Activated naive CD8-positive, alpha-beta T cell (primary cell): ENCODE data around the gene NINJ1.
A peak's percentile ranks its signal among the peaks of the same experiment; 100 is the strongest.

Source experiments
- H3K27ac Mint-ChIP-seq: one replicate; pipeline ENCODE4 v1.8.0; 2021; ENCODE audit warnings: mixed read lengths
- H3K27me3 Mint-ChIP-seq: one replicate; pipeline ENCODE4 v1.8.0; 2021; ENCODE audit warnings: mixed read lengths
- H3K36me3 Mint-ChIP-seq: one replicate; pipeline ENCODE4 v1.8.0; 2021; ENCODE audit warnings: mixed read lengths
- H3K4me1 Mint-ChIP-seq: one replicate; pipeline ENCODE4 v1.8.0; 2021; ENCODE audit warnings: low read depth, mixed read lengths
- H3K4me3 Mint-ChIP-seq: one replicate; pipeline ENCODE4 v1.8.0; 2021; ENCODE audit warnings: mild to moderate bottlenecking, mixed read lengths
- H3K9me3 Mint-ChIP-seq: one replicate; pipeline ENCODE4 v1.8.0; 2021; ENCODE audit warnings: low read depth, mixed read lengths

Gene NINJ1, protein sequence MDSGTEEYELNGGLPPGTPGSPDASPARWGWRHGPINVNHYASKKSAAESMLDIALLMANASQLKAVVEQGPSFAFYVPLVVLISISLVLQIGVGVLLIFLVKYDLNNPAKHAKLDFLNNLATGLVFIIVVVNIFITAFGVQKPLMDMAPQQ

DNA sequence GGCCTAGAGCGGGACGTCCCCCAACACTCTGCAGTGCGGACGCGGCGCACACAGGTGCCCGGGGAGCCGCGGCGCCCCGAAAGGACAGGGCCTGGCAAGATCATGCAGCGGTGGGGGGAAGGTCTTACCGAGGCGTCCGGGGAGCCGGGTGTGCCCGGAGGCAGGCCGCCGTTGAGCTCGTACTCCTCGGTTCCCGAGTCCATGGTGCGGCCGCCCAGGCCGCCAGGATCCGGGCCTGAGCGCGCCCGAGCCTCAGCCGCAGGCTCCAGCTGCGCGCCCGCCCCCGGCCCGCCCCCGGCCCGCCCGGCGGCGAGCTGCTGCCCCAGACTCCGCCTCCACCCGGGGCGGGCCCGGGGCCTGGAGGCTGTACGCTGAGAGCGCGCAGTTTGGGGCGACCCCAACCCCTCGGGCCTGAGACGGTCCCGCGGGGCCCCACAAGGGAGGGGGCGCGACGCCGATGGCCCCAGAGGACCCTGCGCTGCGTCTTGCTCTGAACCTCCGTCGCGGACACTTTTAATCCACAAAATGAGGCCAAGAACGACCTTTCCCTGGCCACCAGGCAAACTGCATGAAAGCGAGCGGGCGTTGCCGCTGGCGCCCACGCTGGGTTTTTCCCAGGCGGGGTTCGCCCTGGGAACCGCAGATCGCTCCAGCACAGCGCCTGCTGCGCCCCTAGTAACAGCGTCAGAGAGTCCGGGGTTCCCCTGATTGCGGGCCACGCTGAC, at the start of gene NINJ1:
Gene NINJ1 (minus strand): TSS at position 237 of the 725 bp plus-strand sequence. CDS start 34 bp downstream, at position 203.
- Mint-ChIP-seq H3K27me3 (no peaks in the 10 kb centered on the region), H3K9me3 (no peaks in the 10 kb centered on the region), H3K36me3 (no peaks in the 10 kb centered on the region), H3K4me1 (peaks cover 56% of the 10 kb centered on the region), H3K4me3 (peak within 1 kb of the TSS; percentile 92), H3K27ac (peak within 1 kb of the TSS; percentile 92)

GRCh38 chr9:93183131-93183662, 49.1 kb upstream of the NINJ1 start:
- Mint-ChIP-seq H3K27me3 (peaks cover 15% of the 10 kb centered on the region), H3K4me3 (peak overlapping the region; percentile 80)

DNA sequence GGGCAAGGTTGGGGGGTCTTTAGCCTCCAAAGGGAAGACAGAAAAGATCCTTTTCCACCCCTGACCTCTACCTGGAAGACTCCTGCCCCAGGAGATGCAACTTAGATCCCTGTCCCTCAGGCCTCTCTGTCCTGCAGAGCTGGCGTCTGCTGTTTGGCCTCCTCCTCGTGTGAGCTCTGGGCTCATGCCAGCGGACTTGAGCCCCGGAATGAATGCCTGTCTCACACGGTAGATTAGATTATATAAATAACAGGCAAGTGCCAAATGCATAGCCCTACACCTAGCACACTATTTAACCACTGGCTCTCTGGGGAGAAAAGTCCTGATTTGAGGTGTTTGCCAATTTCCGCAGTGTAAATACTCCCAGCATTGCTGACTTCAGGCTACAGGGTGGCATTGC, 48.5 kb upstream of the NINJ1 start:
- Mint-ChIP-seq H3K27me3 (peaks cover 15% of the 10 kb centered on the region), H3K9me3 (no peaks in the 10 kb centered on the region), H3K4me1 (peaks cover 7% of the 10 kb centered on the region), H3K4me3 (no peak overlapping the region), H3K27ac (no peak overlapping the region), H3K36me3 (no peaks in the 10 kb centered on the region)

More at GRCh38 chr9:93183131-93183662, 49.1 kb upstream of the NINJ1 start:
- Mint-ChIP-seq H3K36me3 (no peaks in the 10 kb centered on the region), H3K9me3 (no peaks in the 10 kb centered on the region), H3K27ac (no peak overlapping the region), H3K4me1 (peaks cover 7% of the 10 kb centered on the region)

DNA sequence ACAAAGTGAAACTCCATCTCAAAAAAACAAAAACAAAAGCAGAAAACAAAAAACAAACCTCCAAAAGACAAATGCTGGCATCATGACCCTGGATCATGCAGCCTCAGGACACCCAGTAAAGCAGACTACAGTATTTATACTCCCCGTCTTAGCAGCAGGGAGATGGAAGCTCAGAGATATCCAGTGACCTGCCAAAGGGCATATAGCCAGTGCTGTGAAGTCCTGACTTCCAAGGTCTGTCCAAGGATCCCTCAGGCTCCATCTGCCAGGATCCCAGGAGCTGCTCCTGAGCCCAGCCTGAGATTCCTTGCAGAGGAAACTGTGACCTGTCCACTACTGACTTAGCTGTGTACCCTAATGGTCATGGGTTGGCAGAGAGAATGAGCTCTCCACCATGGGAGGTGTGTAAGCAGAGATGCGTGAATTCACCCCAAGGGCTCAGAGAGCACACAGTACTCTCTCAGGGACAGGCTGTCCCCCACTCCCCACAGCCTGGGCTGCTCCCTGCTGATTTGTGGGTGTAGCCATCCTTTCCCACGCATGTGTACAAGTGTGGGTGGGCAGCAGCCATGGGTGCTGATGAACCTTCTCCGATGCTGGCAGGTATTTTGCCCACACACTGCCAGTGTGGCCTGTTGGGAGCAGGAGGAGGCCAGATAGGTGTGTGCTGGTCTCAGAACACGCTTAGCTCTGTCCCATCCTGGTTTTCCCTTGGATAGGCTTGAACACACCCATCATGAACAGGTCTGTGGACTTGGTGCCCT, 47.8 kb upstream of the NINJ1 start:
- Mint-ChIP-seq H3K9me3 (no peaks in the 10 kb centered on the region), H3K4me1 (peaks cover 7% of the 10 kb centered on the region), H3K4me3 (no peak overlapping the region), H3K36me3 (no peaks in the 10 kb centered on the region), H3K27me3 (peaks cover 15% of the 10 kb centered on the region), H3K27ac (no peak overlapping the region)

DNA sequence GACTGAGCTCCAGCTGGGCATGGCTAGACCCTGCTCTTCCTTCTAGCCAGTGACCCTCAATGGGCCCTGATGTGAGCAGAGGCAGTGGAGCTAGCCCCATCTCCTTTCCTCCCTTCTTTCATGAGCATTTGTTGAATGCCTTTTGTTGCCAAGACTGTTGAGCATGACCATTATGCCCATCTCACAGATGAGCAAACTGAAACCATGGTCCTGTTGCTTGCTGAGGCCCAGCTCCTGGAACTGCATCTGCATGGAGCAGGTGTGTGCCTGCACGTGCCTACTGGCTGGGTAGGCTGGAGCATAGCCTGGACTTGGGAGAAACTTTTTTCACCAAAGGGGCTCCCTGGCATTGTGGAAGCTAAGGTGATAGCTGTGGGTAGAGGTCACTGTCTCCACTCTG, 46.9 kb upstream of the NINJ1 start:
- peaks cover 15% of the 10 kb centered on the region for H3K27me3 Mint-ChIP-seq
- H3K27ac Mint-ChIP-seq: no peak overlapping the region
- H3K36me3 Mint-ChIP-seq: no peaks in the 10 kb centered on the region
- no peaks in the 10 kb centered on the region for H3K9me3 Mint-ChIP-seq
- H3K4me3 Mint-ChIP-seq: no peak overlapping the region
- peaks cover 7% of the 10 kb centered on the region for H3K4me1 Mint-ChIP-seq

DNA sequence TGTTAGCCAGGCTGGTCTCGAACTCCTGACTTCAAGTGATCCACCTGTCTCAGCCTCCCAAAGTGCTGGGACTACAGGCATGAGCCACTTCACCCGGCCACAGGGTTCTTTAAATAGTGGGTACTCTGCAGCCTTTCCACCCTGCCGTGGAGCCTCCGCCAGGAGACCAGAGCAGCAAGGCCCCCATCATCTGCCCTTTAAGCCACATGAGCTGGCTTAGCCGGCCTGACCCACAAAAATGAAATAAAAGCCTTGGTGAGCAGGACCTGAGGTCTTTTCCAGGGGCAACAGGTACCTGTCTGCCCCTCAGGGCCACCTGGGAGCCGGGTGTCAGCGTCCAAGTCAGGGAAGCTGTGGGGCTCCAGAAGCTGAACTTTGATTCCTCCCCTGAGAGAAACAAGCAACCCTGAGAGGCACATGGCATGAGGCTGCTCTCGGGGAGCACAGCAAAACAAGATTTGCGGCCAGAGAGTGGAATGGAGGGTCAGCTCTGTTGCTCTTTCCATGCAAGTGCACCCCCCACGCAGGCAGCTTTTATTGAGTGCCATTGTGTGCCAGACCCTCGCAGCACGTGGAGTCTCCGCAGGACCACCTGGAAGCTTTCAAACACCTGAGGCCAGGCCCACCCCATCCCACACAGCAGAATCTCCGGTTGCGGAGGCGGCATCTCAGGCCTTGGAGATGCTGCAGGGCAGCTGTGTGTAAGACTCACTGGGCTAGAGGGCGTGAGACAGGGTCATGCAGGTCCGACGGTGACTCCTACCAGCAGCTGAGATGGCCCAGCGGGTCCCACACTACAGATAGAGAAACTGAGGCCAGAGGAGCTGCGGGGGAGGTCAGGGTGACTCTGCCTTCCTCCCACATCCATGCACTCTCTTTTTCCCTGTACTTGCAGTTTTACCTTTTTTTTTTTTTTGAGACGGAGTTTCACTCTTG, 45.1 kb upstream of the NINJ1 start:
- no peak overlapping the region for H3K27ac Mint-ChIP-seq
- H3K27me3 Mint-ChIP-seq: peaks cover 15% of the 10 kb centered on the region
- H3K9me3 Mint-ChIP-seq: no peaks in the 10 kb centered on the region
- H3K4me3 Mint-ChIP-seq: no peak overlapping the region
- H3K36me3 Mint-ChIP-seq: no peaks in the 10 kb centered on the region
- H3K4me1 Mint-ChIP-seq: peaks cover 7% of the 10 kb centered on the region

- no peaks in the 10 kb centered on the region for H3K9me3 Mint-ChIP-seq
- peaks cover 9% of the 10 kb centered on the region for H3K27me3 Mint-ChIP-seq
- no peak overlapping the region for H3K27ac Mint-ChIP-seq
- H3K4me3 Mint-ChIP-seq: no peak overlapping the region
- H3K36me3 Mint-ChIP-seq: no peaks in the 10 kb centered on the region
- H3K4me1 Mint-ChIP-seq: no peaks in the 10 kb centered on the region
Observed at GRCh38 chr9:93177676-93178075, 43.6 kb upstream of the NINJ1 start.

DNA sequence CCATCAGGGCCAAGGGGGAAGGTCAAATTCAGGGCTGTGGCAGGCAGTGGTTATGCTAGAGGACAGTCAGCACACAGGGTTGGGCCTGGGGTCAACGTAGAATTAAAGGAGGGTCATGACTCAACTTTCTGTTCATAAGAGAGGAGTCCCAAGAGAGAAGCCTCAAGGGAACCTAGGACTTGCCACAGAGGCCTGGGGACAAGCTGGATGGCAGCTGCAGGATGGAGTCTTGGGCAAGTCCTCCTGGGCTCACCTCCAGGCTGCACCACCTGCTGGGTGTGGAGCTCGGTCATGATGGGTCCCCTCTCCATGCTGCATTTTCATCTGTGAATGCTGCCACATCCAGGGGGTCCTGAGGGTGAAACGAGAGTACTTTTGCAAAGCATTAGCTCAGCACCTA, 40.9 kb upstream of the NINJ1 start:
- Mint-ChIP-seq H3K4me1 (no peaks in the 10 kb centered on the region), H3K4me3 (no peak overlapping the region), H3K27me3 (no peaks in the 10 kb centered on the region), H3K9me3 (no peaks in the 10 kb centered on the region), H3K36me3 (no peaks in the 10 kb centered on the region), H3K27ac (no peak overlapping the region)

DNA sequence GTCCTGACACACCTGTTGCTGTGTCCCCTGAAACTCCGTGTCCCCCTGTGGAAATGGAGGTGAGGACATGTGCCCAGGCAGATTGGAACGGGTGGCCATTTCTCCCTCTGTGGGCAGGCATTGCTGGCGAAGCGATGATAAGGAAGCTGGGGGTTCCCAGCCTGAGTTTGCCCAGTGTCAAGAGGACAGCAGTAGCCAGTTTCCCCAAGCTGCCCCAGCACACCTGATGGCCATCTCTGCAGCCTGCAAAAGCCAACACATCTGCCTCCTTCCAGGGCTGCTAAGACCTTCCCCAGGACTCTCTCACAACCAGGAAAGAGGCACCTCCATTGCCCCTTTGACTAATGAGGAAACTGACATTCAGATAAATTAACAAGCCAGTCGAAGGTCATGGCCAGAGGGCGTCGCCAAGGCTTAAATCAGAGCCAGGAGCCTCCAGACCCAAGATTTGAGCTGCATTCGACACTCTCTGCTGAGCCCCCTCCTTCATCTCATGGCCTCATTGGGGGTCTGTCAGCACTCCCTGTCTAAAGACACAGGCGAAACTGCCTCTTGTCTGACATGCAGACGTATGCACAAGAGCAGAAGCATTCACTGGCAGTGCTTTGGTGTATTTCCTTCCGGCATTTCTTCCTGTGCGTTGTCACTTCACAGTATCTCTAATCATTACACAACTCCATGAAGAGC, 39.5 kb upstream of the NINJ1 start:
- no peak overlapping the region for H3K4me3 Mint-ChIP-seq
- no peaks in the 10 kb centered on the region for H3K27me3 Mint-ChIP-seq
- H3K36me3 Mint-ChIP-seq: no peaks in the 10 kb centered on the region
- H3K4me1 Mint-ChIP-seq: no peaks in the 10 kb centered on the region
- no peak overlapping the region for H3K27ac Mint-ChIP-seq
- H3K9me3 Mint-ChIP-seq: no peaks in the 10 kb centered on the region

DNA sequence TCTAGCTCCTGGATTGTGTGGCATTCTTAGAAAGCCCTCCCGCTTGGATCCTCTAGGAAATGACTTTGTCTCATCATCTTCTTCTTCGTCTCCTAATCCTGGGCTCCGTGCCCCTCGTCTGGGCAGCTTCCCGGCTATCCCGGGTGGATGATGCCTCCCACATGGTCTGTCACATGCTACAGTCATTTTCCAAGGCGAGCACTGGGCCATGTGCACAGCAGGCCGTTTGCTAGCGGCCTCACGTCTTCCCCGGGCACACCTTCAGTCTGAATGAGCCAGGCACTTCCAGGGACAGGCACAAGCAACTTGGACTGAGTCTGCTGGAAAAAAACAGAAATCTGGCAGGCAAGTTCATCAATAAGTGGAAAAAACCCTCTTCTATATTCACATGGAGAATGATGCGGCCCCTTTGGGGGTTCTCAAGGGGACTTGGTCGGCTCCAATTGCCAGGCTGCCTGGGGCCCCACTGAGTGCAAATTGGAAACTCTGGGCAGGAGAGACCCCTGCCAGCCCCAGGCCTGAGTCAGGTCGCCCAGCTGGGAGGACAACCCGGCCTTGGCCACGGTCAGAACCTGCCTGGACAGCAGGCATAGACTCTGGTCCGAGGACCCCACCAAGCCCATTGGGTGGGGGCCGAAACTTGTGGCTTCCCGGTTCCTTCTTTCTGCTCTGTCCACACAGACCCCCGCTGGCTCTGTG, 38.8 kb upstream of the NINJ1 start:
- Mint-ChIP-seq H3K27ac (no peak overlapping the region), H3K4me3 (no peak overlapping the region), H3K27me3 (no peaks in the 10 kb centered on the region), H3K4me1 (no peaks in the 10 kb centered on the region), H3K9me3 (no peaks in the 10 kb centered on the region), H3K36me3 (no peaks in the 10 kb centered on the region)

- no peak overlapping the region for H3K4me3 Mint-ChIP-seq
- no peaks in the 10 kb centered on the region for H3K27me3 Mint-ChIP-seq
- no peaks in the 10 kb centered on the region for H3K4me1 Mint-ChIP-seq
- no peaks in the 10 kb centered on the region for H3K36me3 Mint-ChIP-seq
- H3K27ac Mint-ChIP-seq: no peak overlapping the region
- no peaks in the 10 kb centered on the region for H3K9me3 Mint-ChIP-seq
Observed at GRCh38 chr9:93171261-93171990, 37.4 kb upstream of the NINJ1 start.

GRCh38 chr9:93170571-93170970, 36.5 kb upstream of the NINJ1 start:
- no peaks in the 10 kb centered on the region for H3K36me3 Mint-ChIP-seq
- H3K27ac Mint-ChIP-seq: no peak overlapping the region
- H3K4me3 Mint-ChIP-seq: no peak overlapping the region
- H3K9me3 Mint-ChIP-seq: no peaks in the 10 kb centered on the region
- no peaks in the 10 kb centered on the region for H3K27me3 Mint-ChIP-seq
- H3K4me1 Mint-ChIP-seq: no peaks in the 10 kb centered on the region

GRCh38 chr9:93169444-93169843, 35.4 kb upstream of the NINJ1 start:
- no peaks in the 10 kb centered on the region for H3K4me1 Mint-ChIP-seq
- H3K9me3 Mint-ChIP-seq: no peaks in the 10 kb centered on the region
- H3K27me3 Mint-ChIP-seq: no peaks in the 10 kb centered on the region
- H3K36me3 Mint-ChIP-seq: no peaks in the 10 kb centered on the region
- no peak overlapping the region for H3K27ac Mint-ChIP-seq
- no peak overlapping the region for H3K4me3 Mint-ChIP-seq
